MCF 10A (cell line): ENCODE results near the gene GTF2H2C. TPM values are rescaled to one million over a fixed set of nuclear protein-coding genes. Genes with fewer than 3 reads are reported as not detected.
"Not testable (repeated sequence)": the region's sequence is repeated elsewhere in the genome, so short reads cannot be mapped to it uniquely, and the experiment has no call there.

Experiments
- BruUV-seq: library from RNA; stranded (reverse); fragments of 400-500 nt; replicated peaks from 2 replicates; lab custom pipeline; 2021; lab: Mats Ljungman, UMichigan
- CTCF ChIA-PET: fragments of 300-600 bp; sonication (Branson Sonifier 250); formaldehyde crosslinking; extraction: SDS; loops from one replicate; lab custom pipeline; 2021; ENCODE audit warnings: antibody characterized with exemption, inconsistent platforms; lab: Yijun Ruan, JAX
- POLR2A ChIA-PET: fragments of 300-600, 350-650 bp; sonication (Branson Sonifier 250); formaldehyde crosslinking; extraction: SDS; loops from one replicate; lab custom pipeline; 2020; ENCODE audit warnings: antibody characterized with exemption, inconsistent platforms; lab: Yijun Ruan, JAX
- DNase-seq: peaks from one replicate; pipeline ENCODE4 v3.0.0-alpha.2; 2018; ENCODE audit not compliant: unreplicated experiment
- H3K27ac Mint-ChIP-seq: one replicate; pipeline ENCODE4 v1.8.0; 2022; ENCODE audit warnings: mild to moderate bottlenecking, low read depth, mixed read lengths; ENCODE audit not compliant: unreplicated experiment
- H3K27me3 Mint-ChIP-seq: one replicate; pipeline ENCODE4 v1.8.0; 2022; ENCODE audit warnings: mixed read lengths; ENCODE audit not compliant: insufficient read depth, unreplicated experiment
- H3K36me3 Mint-ChIP-seq: one replicate; pipeline ENCODE4 v1.8.0; 2022; ENCODE audit warnings: mild to moderate bottlenecking, moderate library complexity, mixed read lengths; ENCODE audit not compliant: insufficient read depth, unreplicated experiment
- H3K4me1 Mint-ChIP-seq: one replicate; pipeline ENCODE4 v1.8.0; 2022; ENCODE audit warnings: mixed read lengths; ENCODE audit not compliant: insufficient read depth, unreplicated experiment
- H3K4me3 Mint-ChIP-seq: one replicate; pipeline ENCODE4 v1.8.0; 2022; ENCODE audit warnings: mild to moderate bottlenecking, moderate library complexity, mixed read lengths; ENCODE audit not compliant: unreplicated experiment
- H3K9me3 Mint-ChIP-seq: one replicate; pipeline ENCODE4 v1.8.0; 2022; ENCODE audit warnings: mixed read lengths; ENCODE audit not compliant: unreplicated experiment
- intact Hi-C: fragments of 100-400 bp; cut with micrococcal nuclease; formaldehyde crosslinking; loops from 2 replicates; pipeline ENCODE4 v1.14.1; 2022
- total RNA-seq: library from RNA; stranded (reverse); gene quantifications from 2 replicates; pipeline ENCODE4 v1.2.3, GENCODE V29; 2022
- TF ChIP-seq, protein P1 (sequence below): fragments of 200-600 bp; IDR thresholded peaks from one replicate; pipeline ENCODE4 v1.8.0; 2022; ENCODE audit warnings: antibody characterized with exemption, mild to moderate bottlenecking; ENCODE audit not compliant: unreplicated experiment

Gene GTF2H2C
- total RNA-seq, 1 experiment from 2014 or later: 42.2 TPM

DNA sequence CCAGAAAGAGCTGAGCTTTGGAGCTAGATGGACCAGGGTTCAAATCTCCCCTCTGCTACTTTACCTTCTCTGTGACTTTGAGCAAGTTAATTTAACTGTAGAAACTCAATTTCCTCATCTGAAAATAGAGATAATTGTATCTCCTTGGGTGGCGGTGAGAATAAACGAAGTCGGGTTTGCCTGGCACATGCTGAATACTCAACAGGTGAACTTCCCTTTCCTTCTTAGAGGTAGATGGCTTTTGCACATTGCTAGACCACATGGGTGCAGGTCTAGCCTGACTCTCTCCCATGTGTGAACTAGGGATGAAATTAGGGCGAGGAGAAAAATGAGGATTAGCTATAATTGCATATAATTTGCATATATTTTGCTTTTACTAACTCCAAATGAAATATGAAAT lies 31.4 kb upstream of the GTF2H2C start:
- Mint-ChIP-seq H3K27me3 (no peaks in the 10 kb centered on the region), H3K27ac (no peak overlapping the region), H3K4me3 (no peak overlapping the region), H3K36me3 (no peaks in the 10 kb centered on the region), H3K4me1 (no peaks in the 10 kb centered on the region), H3K9me3 (no peaks in the 10 kb centered on the region)
- DNase-seq: no peak
- TF ChIP-seq, protein P1, sequence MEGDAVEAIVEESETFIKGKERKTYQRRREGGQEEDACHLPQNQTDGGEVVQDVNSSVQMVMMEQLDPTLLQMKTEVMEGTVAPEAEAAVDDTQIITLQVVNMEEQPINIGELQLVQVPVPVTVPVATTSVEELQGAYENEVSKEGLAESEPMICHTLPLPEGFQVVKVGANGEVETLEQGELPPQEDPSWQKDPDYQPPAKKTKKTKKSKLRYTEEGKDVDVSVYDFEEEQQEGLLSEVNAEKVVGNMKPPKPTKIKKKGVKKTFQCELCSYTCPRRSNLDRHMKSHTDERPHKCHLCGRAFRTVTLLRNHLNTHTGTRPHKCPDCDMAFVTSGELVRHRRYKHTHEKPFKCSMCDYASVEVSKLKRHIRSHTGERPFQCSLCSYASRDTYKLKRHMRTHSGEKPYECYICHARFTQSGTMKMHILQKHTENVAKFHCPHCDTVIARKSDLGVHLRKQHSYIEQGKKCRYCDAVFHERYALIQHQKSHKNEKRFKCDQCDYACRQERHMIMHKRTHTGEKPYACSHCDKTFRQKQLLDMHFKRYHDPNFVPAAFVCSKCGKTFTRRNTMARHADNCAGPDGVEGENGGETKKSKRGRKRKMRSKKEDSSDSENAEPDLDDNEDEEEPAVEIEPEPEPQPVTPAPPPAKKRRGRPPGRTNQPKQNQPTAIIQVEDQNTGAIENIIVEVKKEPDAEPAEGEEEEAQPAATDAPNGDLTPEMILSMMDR: no peak
- no TSS peak for BruUV-seq
- intact Hi-C loops: no loop called here
- POLR2A ChIA-PET: interaction anchor here (0.6 kb wide), 1 partner anchor 10 kb away, joined by 3 read pairs; no protein-coding TSS in a partner anchor
- CTCF ChIA-PET: interaction anchor here (0.6 kb wide), 2 partner anchors 122 to 147 kb away, joined by 3 to 7 read pairs; no protein-coding TSS in a partner anchor

DNA sequence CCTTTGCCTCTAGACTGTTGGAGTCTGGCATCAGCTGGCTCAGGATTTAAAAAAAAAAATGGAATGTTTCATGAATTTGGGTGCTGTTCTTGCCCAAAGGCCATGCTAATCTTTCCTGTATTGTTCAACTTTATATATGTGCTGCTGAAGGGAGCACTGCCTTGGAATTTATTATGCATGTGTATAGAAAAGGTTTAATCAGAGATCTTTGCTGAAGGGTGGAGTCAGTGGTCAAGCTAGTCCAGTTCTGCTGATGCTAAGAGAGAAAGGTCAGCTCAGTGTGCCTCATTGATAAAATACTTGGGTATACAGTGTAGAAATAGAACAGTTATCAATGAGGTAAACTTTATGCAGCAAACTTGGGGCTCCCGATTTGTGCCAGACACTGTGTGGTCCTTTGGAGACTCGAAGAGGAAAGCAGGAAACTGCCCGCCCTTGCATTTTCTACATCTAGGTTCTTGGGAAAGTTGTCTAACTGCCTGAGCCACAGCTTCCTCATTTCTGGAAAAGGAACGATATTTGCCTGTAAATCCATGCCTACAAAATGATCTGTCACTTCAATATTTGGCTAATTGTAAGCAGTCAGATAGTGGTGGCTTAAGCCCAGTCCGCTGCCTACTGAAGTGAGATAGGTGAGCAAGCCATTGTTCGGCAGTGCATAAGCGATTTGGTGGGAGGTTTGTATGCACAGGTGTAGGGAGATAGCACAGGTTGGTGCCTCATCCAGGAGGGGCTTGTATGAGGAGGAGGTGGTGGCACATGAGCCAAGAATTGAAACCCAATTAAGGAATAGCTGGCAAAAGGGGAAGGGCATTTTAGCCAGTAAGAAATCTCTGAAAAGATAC lies 29.2 kb upstream of the GTF2H2C start:
- no peak overlapping the region for H3K27ac Mint-ChIP-seq
- intact Hi-C loops: no loop called here
- H3K4me1 Mint-ChIP-seq: no peaks in the 10 kb centered on the region
- no peaks in the 10 kb centered on the region for H3K36me3 Mint-ChIP-seq
- ChIA-PET POLR2A (no interaction called here), CTCF (interaction anchor here (0.5 to 1.0 kb wide), 2 partner anchors 12 to 156 kb away, joined by 3 to 4 read pairs; no protein-coding TSS in a partner anchor)
- no peak overlapping the region for H3K4me3 Mint-ChIP-seq
- H3K9me3 Mint-ChIP-seq: no peaks in the 10 kb centered on the region
- TF ChIP-seq, protein P1: no peak
- no peak for DNase-seq
- H3K27me3 Mint-ChIP-seq: no peaks in the 10 kb centered on the region
- BruUV-seq: no TSS peak

GRCh38 chr5:69531406-69531801 lies 28.6 kb upstream of the GTF2H2C start:
- intact Hi-C loops: no loop called here
- Mint-ChIP-seq H3K27me3 (no peaks in the 10 kb centered on the region), H3K27ac (no peak overlapping the region), H3K4me1 (no peaks in the 10 kb centered on the region), H3K9me3 (no peaks in the 10 kb centered on the region), H3K4me3 (no peak overlapping the region), H3K36me3 (no peaks in the 10 kb centered on the region)
- no peak for DNase-seq
- BruUV-seq: no TSS peak
- TF ChIP-seq, protein P1: no peak
- ChIA-PET POLR2A (no interaction called here), CTCF (interaction anchor here (1.0 kb wide), 1 partner anchor 13 kb away, joined by 4 read pairs; no protein-coding TSS in a partner anchor)

GRCh38 chr5:69537911-69538310 lies 22.1 kb upstream of the GTF2H2C start:
- H3K4me3 Mint-ChIP-seq, intact Hi-C loops, H3K9me3 Mint-ChIP-seq, H3K27me3 Mint-ChIP-seq, BruUV-seq, POLR2A ChIA-PET, H3K27ac Mint-ChIP-seq, H3K4me1 Mint-ChIP-seq, CTCF ChIA-PET, H3K36me3 Mint-ChIP-seq, DNase-seq: not testable (repeated sequence)

DNA sequence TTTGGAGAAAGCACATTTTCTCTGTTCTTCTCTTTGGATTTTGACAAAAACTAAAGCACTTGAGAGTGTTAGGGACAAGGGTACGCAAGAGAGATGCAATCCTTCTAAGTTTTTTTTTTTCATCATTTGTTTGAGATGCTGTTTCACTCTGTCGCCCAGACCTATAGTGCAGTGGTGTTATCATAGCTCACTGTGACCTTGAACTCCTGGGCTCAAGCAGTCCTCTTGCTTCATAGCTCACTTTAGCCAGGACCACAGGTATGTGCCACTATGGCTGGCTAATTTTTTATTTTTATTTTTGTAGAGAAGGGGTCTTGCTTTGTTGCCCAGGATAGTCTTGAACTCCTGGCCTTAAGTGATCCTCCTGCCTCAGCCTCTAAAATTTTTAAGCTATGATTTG lies 21.3 kb upstream of the GTF2H2C start:
- intact Hi-C loops, H3K4me1 Mint-ChIP-seq, BruUV-seq, DNase-seq, H3K27me3 Mint-ChIP-seq, H3K36me3 Mint-ChIP-seq, CTCF ChIA-PET, POLR2A ChIA-PET, H3K4me3 Mint-ChIP-seq, H3K9me3 Mint-ChIP-seq, H3K27ac Mint-ChIP-seq: not testable (repeated sequence)

- H3K4me1 Mint-ChIP-seq, H3K36me3 Mint-ChIP-seq, H3K4me3 Mint-ChIP-seq, H3K9me3 Mint-ChIP-seq, H3K27me3 Mint-ChIP-seq, intact Hi-C loops, POLR2A ChIA-PET, BruUV-seq, H3K27ac Mint-ChIP-seq, CTCF ChIA-PET, DNase-seq: not testable (repeated sequence)
Measured at GRCh38 chr5:69541347-69541746, 18.6 kb upstream of the GTF2H2C start.
